ENCODE results near the gene PNLDC1.
"Not testable (repeated sequence)": the region's sequence is repeated elsewhere in the genome, so short reads cannot be mapped to it uniquely, and the experiment has no call there.

Gene PNLDC1

DNA sequence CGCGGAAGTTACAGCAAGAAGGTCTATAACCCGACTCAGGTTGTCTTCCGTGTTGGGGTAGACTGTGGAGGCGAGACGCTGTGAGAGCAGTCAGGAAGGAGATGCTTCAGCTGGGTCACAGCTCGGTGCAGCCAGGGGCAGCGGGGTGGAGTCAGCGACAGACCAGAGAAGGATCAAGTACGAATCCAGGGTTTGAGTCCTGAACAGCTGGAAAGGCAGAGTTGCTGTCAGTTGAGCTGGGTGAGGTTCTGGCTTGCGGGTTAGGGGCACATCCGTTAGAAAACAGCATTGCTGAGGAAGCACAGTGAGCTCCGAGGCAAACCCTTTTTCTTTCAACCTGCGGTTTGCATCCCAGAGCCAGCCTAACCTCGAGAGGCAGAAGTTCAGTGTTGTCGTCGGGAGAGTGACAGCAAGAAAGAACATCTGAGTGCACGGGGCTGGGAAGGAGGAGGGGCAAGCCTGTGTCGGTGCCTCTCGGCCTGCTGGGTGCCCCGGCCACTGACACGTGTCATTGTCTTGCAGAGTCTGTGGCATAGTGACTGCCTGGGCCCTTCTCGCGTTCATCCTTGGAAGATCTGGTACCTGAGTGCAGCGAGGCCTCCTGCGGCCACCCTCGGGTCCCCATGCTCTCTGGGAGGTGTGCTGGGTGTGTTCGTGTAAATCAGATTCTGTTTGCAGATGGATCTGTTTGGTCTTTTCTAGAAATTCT lies 20.0 kb downstream of the PNLDC1 start:
- DNase-seq (ENCODE audit: low read depth in 2 of 2) = peak in 1 of 2 donors; percentile 7

- no peak for DNase-seq (ENCODE audit: low read depth in 2 of 2)
These were observed 21.0 kb downstream of the PNLDC1 start for GRCh38 chr6:159821122-159821521.

DNA sequence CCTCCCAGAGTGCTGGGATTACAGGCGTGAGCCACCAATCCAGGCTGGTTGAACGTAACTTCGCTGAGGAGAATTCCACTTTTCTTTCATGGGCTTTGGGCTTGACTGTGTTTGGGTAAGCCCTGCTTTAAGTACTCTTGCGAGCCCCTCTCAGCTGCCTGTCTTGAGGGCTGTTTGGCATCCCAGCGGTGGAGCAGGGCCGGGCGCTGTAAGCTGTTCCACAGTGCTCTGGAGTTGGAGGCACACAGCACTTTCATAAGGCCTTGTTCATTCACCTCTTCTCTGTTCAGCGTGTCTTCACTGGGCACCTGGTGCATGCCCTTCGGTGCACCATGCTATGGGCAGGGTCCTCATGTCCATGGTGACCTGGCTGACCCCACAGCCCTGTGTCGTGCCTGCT lies 21.6 kb downstream of the PNLDC1 start:
- DNase-seq (ENCODE audit: low read depth in 2 of 2) = no peak

- DNase-seq (ENCODE audit: low read depth in 2 of 2) = no peak
These were observed 23.9 kb downstream of the PNLDC1 start for GRCh38 chr6:159823953-159824352.

DNA sequence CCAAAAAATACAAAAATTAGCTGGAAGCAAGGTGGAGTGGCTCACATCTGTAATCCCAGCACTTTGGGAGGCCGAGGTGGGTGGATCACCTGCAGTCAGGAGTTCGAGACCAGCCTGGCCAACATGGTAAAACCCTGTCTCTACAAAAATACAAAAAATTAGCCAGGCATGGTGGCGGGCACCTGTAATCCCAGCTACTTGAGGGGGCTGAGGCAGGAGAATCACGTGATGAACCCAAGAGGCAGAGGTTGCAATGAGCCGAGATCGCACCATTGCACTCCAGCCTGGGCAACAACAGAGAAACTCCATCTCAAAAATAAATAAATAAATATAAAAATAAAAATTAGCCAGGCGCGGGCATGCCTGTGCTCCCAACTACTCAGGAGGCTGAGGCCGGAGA lies 24.6 kb downstream of the PNLDC1 start:
- not testable (repeated sequence) for DNase-seq (ENCODE audit: low read depth in 2 of 2)

DNA sequence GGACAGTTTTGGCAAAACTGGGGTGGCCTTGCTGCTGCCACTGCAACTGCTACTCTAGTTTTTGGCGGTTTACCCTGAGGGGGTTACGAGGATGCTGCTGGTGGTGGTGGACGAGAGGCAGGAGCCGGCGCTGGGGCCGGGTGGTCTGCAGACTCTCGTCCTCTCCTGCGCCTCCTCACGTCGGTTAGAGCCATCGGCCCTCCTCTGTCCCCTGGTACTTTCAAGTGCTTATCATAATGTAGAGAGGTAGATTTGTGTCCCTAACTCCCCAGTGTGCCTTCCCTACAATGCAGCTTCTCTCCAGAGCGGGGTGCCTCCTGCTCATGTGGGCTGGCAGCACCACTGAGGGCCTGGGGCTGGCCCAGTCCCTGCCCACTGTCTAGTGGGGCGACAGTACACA lies 25.9 kb downstream of the PNLDC1 start:
- no peak for DNase-seq (ENCODE audit: low read depth in 2 of 2)

GRCh38 chr6:159826968-159827647 lies 27.0 kb downstream of the PNLDC1 start:
- no peak for DNase-seq (ENCODE audit: low read depth in 2 of 2)

GRCh38 chr6:159828074-159828473 lies 28.0 kb downstream of the PNLDC1 start:
- no peak for DNase-seq (ENCODE audit: low read depth in 2 of 2)

DNA sequence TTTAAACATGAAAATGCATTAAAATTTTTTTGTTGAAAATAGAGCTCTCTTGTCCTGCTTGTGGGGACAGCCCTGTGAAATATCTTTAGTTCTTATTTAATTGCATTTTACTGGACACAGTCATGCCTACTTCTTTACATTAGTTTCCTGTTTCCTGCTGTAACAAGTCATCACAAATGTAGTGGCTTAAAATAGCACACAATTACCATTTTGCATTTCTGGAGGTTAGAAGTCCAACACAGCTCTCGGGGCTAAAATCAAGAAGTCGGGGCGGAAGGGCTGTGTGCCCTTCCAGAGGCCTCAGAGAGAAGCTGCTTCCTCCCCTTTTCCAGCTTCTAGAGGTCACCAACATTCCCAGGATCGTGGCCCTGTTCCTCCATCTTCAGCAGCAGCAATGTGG lies 29.4 kb downstream of the PNLDC1 start:
- DNase-seq (ENCODE audit: low read depth in 2 of 2) = no peak

- no peak for DNase-seq (ENCODE audit: low read depth in 2 of 2)
These were observed 30.7 kb downstream of the PNLDC1 start for GRCh38 chr6:159830501-159831372.

DNA sequence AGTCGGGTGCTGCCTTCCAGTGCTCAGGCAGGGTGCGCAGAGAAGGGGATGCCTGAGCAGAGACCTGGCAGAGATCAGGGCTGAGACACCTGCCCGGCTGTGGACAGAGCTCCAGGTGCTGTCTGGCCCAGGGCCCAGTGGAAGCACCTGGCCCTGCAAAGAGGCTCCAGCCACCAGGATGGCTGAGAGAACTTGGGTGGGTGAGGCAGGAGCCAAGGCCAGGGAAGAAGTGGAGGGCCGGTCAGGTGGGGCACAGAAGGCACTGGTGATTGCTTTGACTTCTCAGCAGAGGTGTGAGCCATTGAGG lies 31.2 kb downstream of the PNLDC1 start:
- DNase-seq (ENCODE audit: low read depth in 2 of 2) = no peak

DNA sequence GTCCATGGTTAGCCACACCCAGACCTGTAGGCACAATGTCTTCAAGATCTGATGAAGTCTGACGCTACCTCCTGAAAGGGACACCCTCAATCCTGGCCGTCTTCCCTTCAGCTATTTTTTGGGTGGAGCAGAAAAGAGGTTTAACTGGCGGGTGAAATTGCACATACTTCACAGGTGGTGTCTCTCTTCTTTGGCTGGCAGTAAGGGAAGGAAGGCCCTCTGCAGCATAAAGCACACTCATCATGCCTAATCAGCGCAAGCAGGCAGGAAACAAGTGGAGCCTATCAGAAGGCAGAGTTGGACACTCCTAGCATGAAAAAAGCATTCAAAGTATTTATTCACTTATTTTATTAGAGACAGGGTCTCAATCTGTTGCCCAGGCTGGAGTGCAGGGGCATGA lies 32.9 kb downstream of the PNLDC1 start:
- DNase-seq (ENCODE audit: low read depth in 2 of 2) = no peak

- DNase-seq (ENCODE audit: low read depth in 2 of 2) = no peak
These were observed 33.5 kb downstream of the PNLDC1 start for GRCh38 chr6:159833556-159833955.

GRCh38 chr6:159833997-159834603 lies 34.0 kb downstream of the PNLDC1 start:
- DNase-seq (ENCODE audit: low read depth in 2 of 2) = no peak

DNA sequence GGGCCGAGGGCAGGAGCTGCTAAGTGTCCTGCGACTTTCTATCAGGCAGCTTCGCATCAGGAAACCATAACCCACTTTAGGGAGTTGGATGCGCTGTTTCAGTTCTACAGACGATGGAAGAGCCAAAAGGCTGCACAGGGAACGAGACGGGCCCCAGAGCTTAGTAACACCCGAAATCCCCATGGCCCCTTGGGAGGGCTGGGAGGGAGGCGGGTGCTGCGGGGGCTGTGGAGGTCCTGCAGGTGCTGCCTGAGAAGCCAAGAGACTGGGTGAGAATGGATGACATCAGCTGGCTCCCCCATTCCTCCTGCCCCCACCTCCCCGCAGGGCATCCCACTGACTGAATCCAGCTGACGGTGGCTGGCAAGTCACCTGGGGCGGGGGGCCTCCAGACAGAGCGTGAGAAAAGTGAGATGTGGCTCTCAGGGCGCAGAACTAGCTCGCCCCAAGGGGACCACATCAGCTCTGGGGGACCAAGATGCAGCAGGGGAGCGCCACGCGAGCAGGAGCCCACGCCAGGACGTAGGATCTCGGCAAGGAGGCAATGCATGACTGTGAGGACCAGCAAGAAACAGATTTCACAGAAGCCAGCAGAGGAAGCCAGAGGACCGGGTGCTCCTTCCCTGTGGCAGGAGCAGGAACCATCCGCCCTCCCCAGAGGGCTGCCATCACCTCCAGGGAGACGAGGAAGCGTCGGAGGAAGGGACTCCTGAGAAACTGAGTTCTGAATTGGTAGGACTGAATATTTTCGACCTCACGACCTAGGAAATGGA lies 36.8 kb downstream of the PNLDC1 start:
- no peak for DNase-seq (ENCODE audit: low read depth in 2 of 2)

GRCh38 chr6:159837511-159837910 lies 37.4 kb downstream of the PNLDC1 start:
- no peak for DNase-seq (ENCODE audit: low read depth in 2 of 2)

- no peak for DNase-seq (ENCODE audit: low read depth in 2 of 2)
These were observed 38.1 kb downstream of the PNLDC1 start for GRCh38 chr6:159838020-159838744.

- no peak for DNase-seq (ENCODE audit: low read depth in 2 of 2)
These were observed 42.0 kb downstream of the PNLDC1 start for GRCh38 chr6:159842035-159842434.

- DNase-seq (ENCODE audit: low read depth in 2 of 2) = no peak
These were observed 44.9 kb downstream of the PNLDC1 start for GRCh38 chr6:159844737-159845645.

GRCh38 chr6:159848552-159848951 lies 48.5 kb downstream of the PNLDC1 start:
- not testable (repeated sequence) for DNase-seq (ENCODE audit: low read depth in 2 of 2)
